ENCODE data around the gene ASPG.
A peak's percentile ranks its signal among the peaks of the same experiment; 100 is the strongest.

The ASPG gene

GRCh38 chr14:104085032-104085888, at the start of gene ASPG:
ASPG (plus strand) TSS chr14:104085700; CDS start chr14:104085771, 71 bp downstream.
- DNase-seq = peak; percentile 53

GRCh38 chr14:104036212-104036611, 49.3 kb upstream of the ASPG start:
- no peak for DNase-seq

GRCh38 chr14:104037074-104037473, 48.4 kb upstream of the ASPG start:
- DNase-seq = no peak

- DNase-seq = no peak
Measured at GRCh38 chr14:104037903-104038302, 47.6 kb upstream of the ASPG start.

GRCh38 chr14:104039214-104039613, 46.3 kb upstream of the ASPG start:
- DNase-seq = no peak

GRCh38 chr14:104040539-104040938, 45.0 kb upstream of the ASPG start:
- no peak for DNase-seq

GRCh38 chr14:104041430-104042104, 43.9 kb upstream of the ASPG start:
- no peak for DNase-seq

GRCh38 chr14:104044016-104044415, 41.5 kb upstream of the ASPG start:
- no peak for DNase-seq

- no peak for DNase-seq
Measured at GRCh38 chr14:104047761-104048160, 37.7 kb upstream of the ASPG start.

GRCh38 chr14:104048758-104049507, 36.6 kb upstream of the ASPG start:
- peak; percentile 27 for DNase-seq

- no peak for DNase-seq
Measured at GRCh38 chr14:104049576-104050240, 35.8 kb upstream of the ASPG start.

- no peak for DNase-seq
Measured at GRCh38 chr14:104051092-104051813, 34.2 kb upstream of the ASPG start.

GRCh38 chr14:104054222-104054905, 31.1 kb upstream of the ASPG start:
- no peak for DNase-seq

GRCh38 chr14:104062281-104062680, 23.2 kb upstream of the ASPG start:
- DNase-seq = no peak

GRCh38 chr14:104064003-104064402, 21.5 kb upstream of the ASPG start:
- DNase-seq = no peak

- DNase-seq = no peak
Measured at GRCh38 chr14:104066279-104066678, 19.2 kb upstream of the ASPG start.

GRCh38 chr14:104066719-104067295, 18.7 kb upstream of the ASPG start:
- DNase-seq = no peak

GRCh38 chr14:104069541-104069940, 16.0 kb upstream of the ASPG start:
- no peak for DNase-seq

GRCh38 chr14:104072586-104072985, 12.9 kb upstream of the ASPG start:
- DNase-seq = peak; percentile 50

- DNase-seq = no peak
Measured at GRCh38 chr14:104073764-104074163, 11.7 kb upstream of the ASPG start.

GRCh38 chr14:104075530-104076151, 9.9 kb upstream of the ASPG start:
- DNase-seq = peak; percentile 53
